Brain microvascular endothelial cell (primary cell): Measurements from ENCODE around the gene MYO19.

ENCODE experiments used
- DNase-seq: peaks from one replicate; pipeline ENCODE4 v3.0.0-alpha.2; 2020
- H3K27ac ChIP-seq: fragments of 250-450 bp; sonication (Bioruptor Pico); 2 replicates; pipeline ENCODE4 v1.5.1; 2020; ENCODE audit warnings: mild to moderate bottlenecking, moderate library complexity
- H3K27me3 ChIP-seq: fragments of 250-450 bp; sonication (Bioruptor Pico); replicated peaks from 2 replicates; pipeline ENCODE4 v1.5.1; 2020; ENCODE audit warnings: mild to moderate bottlenecking
- H3K36me3 ChIP-seq: fragments of 250-450 bp; sonication (Bioruptor Pico); replicated peaks from 2 replicates; pipeline ENCODE4 v1.5.1; 2020; ENCODE audit warnings: mild to moderate bottlenecking
- H3K4me3 ChIP-seq: 2 replicates; pipeline ENCODE4 v1.5.1; 2011; ENCODE audit warnings: low read depth, mild to moderate bottlenecking, control low read depth, low read length, moderate library complexity
- in situ Hi-C: cut with HindIII; loops from 2 replicates; pipeline ENCODE4 v1.10.0; 2017; ENCODE audit warnings: low sequenced_read_pairs, low pct_ligation_motif_present
- TF ChIP-seq, protein P1 (sequence below): IDR thresholded peaks from 2 replicates; pipeline ENCODE4 v1.5.1; 2011; ENCODE audit warnings: low read depth, mild to moderate bottlenecking, moderate library complexity, low read length, control low read depth, inconsistent platforms; ENCODE audit errors: missing control alignments

Gene MYO19

DNA sequence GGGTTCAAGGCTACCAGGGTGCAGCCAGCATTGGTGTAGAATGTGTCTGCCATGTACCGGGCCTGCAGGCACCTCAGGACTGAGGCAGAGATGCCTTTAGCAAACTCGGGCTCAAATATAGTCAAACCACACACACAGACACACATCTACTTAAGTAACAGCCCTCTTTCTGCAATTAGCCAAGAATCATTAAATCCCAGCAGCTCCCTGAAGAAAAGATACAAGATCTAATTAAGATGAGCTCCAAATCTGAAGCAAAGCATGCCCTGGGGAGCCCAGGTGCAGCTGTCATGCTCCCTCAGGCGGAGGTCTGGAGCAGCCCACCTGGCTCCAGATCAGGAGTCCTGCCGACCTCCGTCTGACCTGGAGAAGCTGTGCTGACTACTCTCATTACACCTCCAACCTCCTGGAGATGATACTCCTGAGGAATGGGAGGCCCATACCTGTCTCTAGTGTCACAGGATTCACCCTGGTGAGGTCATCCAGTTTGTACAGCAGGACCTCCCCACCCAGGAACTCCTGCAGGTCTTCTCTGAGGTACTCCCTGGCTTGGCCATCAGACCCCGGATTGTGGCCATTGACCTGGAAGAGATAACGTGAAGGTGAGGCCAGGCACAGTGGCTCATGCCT, 6.9 kb downstream of the MYO19 start:
- TF ChIP-seq, protein P1, sequence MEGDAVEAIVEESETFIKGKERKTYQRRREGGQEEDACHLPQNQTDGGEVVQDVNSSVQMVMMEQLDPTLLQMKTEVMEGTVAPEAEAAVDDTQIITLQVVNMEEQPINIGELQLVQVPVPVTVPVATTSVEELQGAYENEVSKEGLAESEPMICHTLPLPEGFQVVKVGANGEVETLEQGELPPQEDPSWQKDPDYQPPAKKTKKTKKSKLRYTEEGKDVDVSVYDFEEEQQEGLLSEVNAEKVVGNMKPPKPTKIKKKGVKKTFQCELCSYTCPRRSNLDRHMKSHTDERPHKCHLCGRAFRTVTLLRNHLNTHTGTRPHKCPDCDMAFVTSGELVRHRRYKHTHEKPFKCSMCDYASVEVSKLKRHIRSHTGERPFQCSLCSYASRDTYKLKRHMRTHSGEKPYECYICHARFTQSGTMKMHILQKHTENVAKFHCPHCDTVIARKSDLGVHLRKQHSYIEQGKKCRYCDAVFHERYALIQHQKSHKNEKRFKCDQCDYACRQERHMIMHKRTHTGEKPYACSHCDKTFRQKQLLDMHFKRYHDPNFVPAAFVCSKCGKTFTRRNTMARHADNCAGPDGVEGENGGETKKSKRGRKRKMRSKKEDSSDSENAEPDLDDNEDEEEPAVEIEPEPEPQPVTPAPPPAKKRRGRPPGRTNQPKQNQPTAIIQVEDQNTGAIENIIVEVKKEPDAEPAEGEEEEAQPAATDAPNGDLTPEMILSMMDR = no peak
- H3K4me3 ChIP-seq = no peak overlapping the region
- peaks cover 38% of the 10 kb centered on the region for H3K36me3 ChIP-seq
- H3K27ac ChIP-seq = no peak overlapping the region
- in situ Hi-C loops = no loop called here
- no peak for DNase-seq
- no peaks in the 10 kb centered on the region for H3K27me3 ChIP-seq

- TF ChIP-seq, protein P1 = no peak
- H3K36me3 ChIP-seq = peaks cover 34% of the 10 kb centered on the region
- no peak overlapping the region for H3K4me3 ChIP-seq
- in situ Hi-C loops = no loop called here
- no peak overlapping the region for H3K27ac ChIP-seq
- H3K27me3 ChIP-seq = no peaks in the 10 kb centered on the region
- DNase-seq = no peak
These were observed 8.8 kb downstream of the MYO19 start for GRCh38 chr17:36525888-36526287.

GRCh38 chr17:36525113-36525512, 9.6 kb downstream of the MYO19 start:
- no peak overlapping the region for H3K4me3 ChIP-seq
- no peak overlapping the region for H3K27ac ChIP-seq
- DNase-seq = no peak
- peaks cover 34% of the 10 kb centered on the region for H3K36me3 ChIP-seq
- no peaks in the 10 kb centered on the region for H3K27me3 ChIP-seq
- TF ChIP-seq, protein P1 = no peak
- in situ Hi-C loops = no loop called here

DNA sequence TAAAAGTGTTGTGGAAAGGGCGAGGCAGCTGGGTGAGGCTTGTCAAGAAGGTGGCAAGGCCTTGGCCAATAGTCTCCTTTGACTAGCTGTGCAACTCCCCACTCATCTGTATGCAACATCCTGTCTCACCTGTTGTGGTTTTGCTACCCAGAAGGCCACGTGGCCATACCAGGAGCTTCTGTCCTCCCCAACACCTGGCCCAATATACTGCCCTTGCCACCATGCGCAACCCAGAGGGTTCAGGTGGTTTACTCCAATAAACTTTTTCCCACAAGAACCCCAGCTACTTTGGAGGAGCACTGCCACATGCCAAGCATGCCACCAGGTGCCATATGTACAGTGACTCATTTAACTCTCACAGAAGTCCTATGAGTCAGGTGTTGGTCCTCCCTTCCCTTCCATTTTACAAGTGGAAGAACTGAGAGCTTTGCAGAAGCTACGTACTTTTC, 10.2 kb downstream of the MYO19 start:
- TF ChIP-seq, protein P1 = no peak
- Histone ChIP-seq H3K27me3 (no peaks in the 10 kb centered on the region), H3K27ac (no peak overlapping the region), H3K4me3 (no peak overlapping the region), H3K36me3 (peaks cover 34% of the 10 kb centered on the region)
- in situ Hi-C loops = no loop called here
- DNase-seq = no peak

DNA sequence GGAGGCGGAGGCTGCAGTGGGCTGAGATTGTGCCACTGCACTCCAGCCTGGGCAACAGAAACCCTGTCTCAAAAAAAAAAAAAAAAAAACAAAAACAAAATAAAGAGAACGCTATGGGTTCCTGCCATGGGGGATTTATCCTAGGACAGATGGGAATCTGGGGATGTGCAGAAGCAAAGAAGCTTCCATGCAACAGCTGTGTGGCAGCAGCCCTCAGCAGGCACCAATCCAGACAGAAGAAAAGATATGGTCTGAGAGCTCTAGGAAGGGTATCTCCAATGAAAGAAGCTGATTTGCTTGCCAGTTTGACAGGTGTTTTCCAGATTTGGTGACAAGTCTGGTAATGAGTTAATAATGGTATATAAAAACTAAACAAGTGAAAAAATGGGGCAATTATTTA, 11.6 kb downstream of the MYO19 start:
- DNase-seq = no peak
- Histone ChIP-seq H3K27me3 (no peaks in the 10 kb centered on the region), H3K4me3 (no peak overlapping the region), H3K36me3 (peaks cover 34% of the 10 kb centered on the region), H3K27ac (no peak overlapping the region)
- TF ChIP-seq, protein P1 = no peak
- in situ Hi-C loops = no loop called here

DNA sequence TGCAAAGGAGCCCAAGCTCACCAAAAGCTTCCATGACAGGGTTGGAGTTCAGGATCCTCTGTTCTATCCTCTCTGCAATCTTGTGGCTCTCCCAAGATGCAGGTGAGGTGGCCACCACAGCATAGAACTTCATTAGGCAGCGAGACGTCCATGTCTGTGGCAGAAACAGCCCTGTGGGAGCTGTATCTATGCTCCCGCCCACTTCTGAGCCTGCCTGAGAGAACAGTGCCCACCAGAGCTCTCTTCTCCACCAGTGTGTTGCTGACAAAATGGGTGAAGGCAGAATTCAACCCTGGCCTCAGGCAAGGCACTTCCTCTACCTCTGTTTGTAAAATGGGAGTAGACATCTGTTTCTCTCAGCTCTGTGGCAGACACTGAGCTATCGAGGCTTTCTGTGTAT, 18.8 kb downstream of the MYO19 start:
- H3K36me3 ChIP-seq = peaks cover 23% of the 10 kb centered on the region
- H3K27ac ChIP-seq = no peak overlapping the region
- DNase-seq = no peak
- H3K4me3 ChIP-seq = no peak overlapping the region
- no peaks in the 10 kb centered on the region for H3K27me3 ChIP-seq
- in situ Hi-C loops = no loop called here
- TF ChIP-seq, protein P1 = no peak
